GM18873 (cell line): ENCODE data around the gene PPIA.
A peak's percentile ranks its signal among the peaks of the same experiment; 100 is the strongest.
"Not testable (repeated sequence)": the region's sequence is repeated elsewhere in the genome, so short reads cannot be mapped to it uniquely, and the experiment has no call there.

ENCODE experiments used
- ATAC-seq: cut with Tn5 transposase; IDR thresholded peaks from one replicate; pipeline ENCODE4 v1.9.1; 2021; ENCODE audit warnings: mild to moderate bottlenecking, moderate library complexity, moderate number of reproducible peaks; ENCODE audit not compliant: unreplicated experiment, low FRiP score

PPIA gene

DNA sequence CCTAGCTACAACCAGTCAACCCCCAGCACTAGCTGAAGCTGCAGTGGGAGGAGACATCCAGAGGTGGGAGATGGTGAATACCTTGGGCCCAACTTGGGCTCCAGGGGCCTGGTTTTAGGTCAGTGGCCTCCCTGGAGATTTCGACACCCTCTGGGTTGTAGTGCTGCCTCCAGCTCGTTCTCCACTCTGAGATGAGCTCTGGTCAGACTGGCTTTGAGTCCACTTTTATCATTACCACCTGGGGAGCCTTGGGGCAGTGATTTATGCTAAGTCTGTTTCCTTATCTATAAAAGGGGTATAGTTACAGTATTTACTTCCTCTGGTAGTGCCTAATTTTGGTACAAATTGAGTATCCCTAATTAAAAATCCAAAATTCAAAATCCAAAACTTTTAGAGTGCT, 22.8 kb downstream of the PPIA start:
- no peak for ATAC-seq

DNA sequence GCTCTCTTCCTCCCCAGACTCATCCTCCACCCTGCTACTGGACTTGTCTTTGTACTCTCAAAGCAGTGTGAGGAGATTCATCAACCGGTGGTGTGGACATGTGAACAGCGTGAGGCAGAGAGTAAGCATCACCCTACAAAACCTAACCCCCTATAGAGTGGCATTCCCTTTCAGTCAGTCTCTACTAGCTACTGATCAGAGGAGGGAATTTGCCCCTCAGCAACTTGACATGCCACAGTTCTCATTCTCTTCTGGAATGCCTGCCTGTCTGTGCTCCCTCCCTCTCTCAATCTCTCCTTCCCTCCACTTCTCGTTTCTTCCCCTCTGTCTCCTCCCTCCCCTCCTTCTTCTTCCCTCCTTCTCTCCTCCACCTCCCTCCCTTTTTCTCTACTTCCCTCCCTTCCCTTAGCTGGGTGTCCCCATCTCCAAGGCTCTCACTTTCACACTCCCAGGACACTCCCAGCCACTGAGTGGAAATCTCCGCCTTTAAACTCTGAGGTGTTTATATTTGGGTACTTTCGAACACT, 26.8 kb downstream of the PPIA start:
- no peak for ATAC-seq

DNA sequence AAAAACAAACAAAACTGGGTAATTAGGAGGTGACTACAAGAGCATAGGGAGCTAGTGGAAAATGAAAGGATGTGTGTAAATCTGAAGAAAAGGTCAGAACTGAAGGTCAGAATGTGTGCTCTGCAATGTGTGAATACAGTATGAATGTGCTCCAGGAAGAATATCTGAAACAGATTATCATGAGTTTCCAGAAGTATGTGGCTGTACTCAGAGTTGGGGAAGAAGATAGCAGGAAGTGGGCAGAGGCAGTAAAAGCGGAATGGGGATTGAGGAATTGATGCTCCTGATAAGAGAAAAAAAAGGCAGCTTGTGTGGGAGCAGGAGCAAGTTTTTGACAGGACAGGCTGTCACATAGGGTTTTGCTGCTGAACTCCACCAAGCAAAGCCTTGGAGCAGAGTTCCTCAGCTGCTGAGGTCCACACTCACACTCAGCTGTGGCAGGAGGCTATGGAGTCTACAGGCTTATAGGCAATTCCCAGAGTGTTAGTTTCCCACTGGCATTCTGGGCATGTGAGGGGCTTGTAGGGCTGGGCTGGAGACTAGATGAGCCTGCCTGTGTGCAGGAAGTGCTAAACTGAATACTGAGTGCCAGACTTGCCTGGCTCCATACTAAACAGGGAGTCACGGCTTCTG, 28.5 kb downstream of the PPIA start:
- ATAC-seq: no peak

DNA sequence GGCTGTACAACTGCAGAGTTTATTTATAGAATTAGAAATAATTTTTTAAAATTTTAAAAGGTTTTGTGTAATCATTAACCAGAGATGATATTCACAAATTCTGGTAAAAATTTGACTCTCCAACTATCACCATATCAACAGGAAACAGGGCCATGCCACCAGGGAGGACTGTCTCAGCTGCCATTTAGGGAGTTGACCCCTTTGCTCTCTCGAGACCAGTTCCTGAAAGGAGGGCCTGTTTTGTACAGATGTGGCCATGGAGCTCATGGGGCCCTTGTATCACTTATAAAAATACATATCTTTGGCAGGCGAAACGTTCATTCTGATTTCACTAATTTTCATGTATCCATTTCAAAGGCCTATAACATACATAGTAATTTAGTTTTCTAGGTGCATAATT, 31.1 kb downstream of the PPIA start:
- ATAC-seq: no peak

DNA sequence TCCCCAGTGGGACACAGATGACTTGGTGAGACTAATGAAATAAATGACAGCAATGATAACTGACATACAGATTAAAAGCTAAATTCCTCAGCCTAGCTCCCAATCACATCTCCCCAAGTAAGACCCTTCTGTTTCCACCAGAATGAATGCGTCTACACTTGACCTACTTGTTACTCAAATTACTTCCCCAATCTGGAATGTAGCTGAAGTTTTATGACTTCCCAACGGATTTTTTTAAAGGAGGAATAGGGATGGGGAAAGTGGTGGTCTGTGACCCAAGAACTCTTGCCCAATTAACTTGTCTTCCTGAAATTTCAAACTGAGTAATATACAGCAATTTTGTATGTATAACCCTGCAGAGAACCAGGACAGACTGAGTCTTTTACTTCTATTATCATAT, 42.3 kb downstream of the PPIA start:
- ATAC-seq: no peak

DNA sequence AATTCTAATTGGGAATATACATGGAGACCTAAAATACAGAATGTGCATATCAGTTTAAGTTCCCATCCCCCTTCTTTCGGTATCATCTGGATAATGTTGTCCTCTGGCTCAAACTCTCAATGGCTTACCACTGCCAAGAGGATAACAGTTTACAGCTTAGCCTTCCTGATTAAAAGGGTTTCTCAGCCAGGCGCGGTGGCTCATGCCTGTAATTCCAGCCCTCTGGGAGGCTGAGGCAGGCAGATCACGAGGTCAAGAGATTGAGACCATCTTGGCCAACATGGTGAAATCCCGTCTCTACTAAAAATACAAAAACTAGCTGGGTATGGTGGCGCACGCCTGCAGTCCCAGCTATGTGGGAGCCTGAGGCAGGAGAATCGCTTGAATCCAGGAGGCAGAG, 46.2 kb downstream of the PPIA start:
- ATAC-seq: not testable (repeated sequence)

DNA sequence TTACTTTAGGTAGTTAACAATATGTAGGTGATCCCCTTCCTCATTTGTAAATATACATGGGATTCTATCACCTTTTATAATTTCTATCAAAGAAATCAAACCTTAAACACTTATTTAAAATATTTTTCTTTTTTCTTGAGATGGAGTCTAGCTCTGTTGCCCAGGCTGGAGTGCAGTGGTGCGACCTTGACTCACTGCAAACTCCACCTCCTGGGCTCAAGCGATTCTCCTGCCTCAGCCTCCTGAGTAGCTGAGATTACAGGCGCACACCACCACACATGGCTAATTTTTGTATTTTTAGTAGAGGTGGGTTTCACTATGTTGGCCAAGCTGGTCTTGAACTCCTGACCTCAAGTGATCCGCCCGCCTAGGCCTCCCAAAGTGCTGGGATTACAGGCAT, 47.0 kb downstream of the PPIA start:
- not testable (repeated sequence) for ATAC-seq

DNA sequence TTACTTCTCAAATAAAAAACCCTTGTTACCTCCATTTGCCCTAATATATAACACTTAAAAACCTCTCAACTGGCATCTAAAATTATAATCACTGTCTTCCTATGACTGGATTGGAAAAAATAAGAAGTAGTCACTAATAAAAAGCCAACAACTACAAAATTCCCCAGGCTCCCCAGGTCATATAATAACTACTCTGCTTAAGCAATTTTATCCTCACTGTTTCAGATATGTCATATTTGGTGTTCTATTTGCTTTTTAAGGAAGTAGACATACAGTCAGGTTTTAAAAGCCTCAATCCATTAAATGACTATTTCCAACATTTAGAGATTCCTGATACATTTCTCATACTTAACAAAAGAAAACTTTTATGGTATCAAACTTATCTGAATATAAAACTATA, 49.0 kb downstream of the PPIA start:
- ATAC-seq: no peak

DNA sequence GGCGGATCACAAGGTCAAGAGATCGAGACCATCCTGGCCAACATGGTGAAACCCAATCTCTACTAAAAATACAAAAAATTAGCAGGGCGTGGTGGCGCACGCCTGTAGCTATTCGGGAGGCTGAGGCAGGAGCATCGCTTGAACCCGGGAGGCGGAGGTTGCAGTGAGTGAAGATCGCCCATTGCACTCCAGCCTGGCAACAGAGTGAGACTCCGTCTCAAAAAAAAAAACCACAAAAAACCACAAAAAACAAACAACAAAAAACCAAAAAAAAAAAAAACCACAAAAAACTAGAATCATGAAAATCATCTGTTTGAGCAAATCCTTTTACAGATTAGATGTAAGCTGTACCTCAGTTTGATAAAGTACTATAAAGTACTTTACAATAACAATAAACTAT, 49.9 kb downstream of the PPIA start:
- ATAC-seq: not testable (repeated sequence)

DNA sequence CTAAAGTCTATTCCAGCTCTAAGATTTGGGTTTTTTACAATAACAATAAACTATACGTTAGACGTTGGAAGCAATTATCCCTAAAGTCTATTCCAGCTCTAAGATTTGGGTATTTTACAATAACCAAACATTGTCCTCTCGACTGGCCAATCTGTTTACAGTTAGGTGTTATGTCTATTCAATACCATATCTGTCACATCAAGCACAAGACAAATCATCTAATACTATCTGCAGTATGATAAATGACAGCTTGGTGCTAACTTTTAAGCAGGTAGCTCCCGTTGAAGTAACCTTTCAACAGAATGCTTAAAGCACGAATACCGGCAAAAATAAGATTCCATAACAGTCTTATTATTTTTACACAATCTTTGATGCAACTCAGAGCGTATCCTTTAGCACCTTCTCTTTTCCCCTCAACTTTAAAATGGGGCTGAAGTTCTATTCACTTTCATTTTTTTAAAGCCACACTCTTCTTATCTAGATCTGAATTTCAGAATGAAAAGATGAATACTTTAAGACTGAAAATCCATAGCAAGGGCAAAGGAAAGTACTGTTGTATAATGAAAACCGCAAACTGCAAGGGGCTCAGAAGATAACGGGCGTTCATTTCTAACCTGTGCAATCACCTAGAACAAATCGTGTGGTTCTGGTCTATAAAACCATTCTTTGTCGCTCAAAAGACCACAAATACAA, 50.5 kb downstream of the PPIA start:
- ATAC-seq: no peak

DNA sequence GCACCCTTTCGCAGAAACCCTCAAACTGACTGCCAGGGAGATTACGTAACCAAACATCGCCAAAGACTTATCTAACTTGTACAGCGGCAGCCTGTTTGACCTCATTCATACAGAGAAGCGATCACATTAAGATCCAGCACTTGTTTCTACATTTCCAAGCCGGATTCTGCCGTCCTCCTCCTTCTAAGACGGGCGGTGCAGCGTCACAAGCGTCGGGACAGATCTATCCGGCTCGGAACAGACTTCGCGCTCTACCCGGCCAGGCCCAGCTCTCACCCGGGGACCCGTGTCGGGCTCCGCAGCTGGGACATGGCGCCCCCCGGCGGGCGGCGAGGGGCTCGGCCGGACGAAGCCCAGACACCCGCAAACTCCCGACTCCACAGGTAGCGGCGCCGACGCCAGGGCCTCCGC, 51.0 kb downstream of the PPIA start:
- ATAC-seq: peak; percentile 63

DNA sequence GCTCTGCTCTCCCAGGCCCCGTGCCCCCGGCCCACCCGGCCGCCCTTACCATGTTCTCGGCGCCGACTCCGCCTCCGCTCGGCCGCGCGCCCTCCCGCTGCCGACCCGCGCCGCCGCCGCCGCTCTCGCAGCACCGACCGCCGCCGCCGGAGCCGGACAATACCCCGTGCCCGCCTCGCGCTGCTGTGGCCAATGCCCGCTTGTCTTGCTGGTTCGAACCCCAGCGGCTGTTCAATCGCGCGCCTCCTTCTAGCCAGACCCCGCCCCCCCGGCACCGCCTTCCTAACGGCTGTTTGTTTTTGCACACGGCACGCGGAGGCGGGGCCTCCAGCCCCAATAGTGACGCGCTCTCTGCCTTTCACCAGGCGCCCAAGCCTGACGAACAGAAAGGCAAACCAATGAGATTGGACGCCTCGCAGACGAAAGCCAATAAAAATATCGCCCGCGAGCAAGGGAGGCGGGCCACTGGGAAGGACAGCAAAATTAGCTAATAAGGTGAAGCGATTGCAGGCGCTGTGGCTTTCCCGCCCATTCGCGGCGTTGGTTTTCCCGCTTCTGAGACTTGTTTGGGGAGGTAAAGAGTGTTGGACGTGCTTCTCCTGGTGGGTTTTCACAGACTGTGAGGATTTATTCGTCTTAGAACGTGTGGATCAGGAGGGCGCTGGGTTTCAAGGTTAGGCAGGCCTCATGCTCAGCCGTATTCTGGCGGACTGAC, 51.6 kb downstream of the PPIA start, which contains the start of gene H2AZ2:
H2AZ2 (minus strand) TSS at position 168 of the 715 bp plus-strand sequence; CDS start at position 52, 116 bp downstream.
- peak; percentile 86 for ATAC-seq

DNA sequence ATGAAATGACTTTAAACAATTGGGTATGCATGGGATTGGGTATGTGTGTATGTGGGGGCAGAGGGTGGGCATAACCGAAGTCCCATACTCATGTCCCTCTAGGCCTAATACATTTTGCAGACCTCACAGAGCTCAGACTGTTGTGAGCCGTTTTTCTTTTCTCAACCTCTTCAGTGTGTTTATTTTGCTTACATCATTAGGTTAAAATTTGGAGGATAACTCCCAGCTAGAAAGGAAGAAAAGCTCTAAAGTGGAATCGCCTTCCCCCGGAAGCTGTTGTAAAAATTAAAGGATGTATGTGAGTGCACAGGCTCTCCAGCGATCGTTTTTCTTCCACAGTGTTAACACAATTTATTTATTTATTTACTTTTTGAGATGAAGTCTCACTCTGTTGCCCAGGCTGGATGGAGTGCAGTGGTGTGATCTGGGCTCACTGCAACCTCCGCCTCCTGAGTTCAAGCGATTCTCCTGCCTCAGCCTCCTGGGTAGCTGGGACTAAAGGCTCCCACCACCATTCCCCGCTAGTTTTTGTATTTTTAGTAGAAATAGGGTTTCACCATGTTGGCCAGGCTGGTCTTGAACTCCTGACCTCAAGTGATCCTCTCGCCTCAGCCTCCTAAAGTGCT, 52.9 kb downstream of the PPIA start:
- no peak for ATAC-seq

DNA sequence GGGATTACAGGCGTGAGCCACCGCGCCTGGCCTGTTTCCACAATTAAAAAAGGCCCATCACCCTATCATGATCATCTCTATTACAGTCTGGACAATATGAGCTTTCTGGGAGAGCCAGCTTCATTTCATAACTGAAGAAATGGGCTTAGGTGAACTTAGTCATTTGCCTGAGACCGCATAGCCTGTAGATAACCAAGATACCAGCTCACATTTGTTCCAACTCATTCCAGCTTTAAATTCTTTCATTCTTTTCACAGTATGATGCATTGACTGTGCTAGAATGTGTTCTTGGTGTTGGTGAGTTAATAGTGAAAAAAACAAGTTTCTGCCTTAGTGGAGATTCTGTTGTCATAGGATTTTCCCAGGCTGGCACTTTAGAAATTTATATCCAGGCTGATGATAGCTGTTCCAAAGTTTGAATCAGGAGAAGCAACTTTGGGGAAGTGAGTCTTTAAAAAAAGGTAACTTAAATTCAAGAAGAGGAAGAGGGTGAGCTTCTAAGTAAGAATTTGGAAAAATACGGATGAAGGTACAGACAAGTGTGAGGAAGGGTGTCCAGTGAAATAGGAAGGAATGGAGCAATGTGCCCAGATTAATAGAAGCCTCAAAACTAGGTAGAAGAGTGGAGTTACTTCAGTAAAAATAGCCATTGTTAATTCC, 53.5 kb downstream of the PPIA start:
- no peak for ATAC-seq

DNA sequence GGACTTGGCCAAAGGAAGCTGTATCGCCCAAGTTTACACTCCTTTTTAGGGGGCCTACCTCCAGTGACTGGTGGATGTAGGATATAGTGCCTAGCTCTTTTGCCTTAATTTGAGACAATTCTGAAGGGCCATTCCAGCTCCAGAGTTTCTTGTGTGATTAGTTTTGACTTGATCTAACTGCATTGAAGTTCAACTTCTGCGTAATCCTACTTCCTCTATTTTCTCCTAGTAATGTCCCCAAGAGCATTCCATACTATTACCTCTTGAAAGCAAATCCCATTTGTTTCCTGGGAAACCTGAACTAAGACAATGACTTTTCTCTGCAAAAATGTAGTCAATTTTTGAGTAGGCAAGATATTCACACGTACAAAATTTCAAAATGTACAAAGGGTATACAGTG, 56.1 kb downstream of the PPIA start:
- no peak for ATAC-seq
